Measurements from ENCODE around the gene PHF2.

Gene PHF2

GRCh38 chr9:93701494-93702218 is 125.3 kb downstream of the PHF2 start:
- DNase-seq (ENCODE audit: low spot score), result no peak

GRCh38 chr9:93702261-93702660 is 125.9 kb downstream of the PHF2 start:
- DNase-seq (ENCODE audit: low spot score), result no peak

GRCh38 chr9:93708289-93708986 is 132.1 kb downstream of the PHF2 start:
- DNase-seq (ENCODE audit: low spot score), result no peak

GRCh38 chr9:93708987-93709302 is 132.6 kb downstream of the PHF2 start:
- no peak for DNase-seq (ENCODE audit: low spot score)

GRCh38 chr9:93709600-93710369 is 133.4 kb downstream of the PHF2 start:
- DNase-seq (ENCODE audit: low spot score), result no peak

- DNase-seq (ENCODE audit: low spot score), result no peak
These were observed 134.0 kb downstream of the PHF2 start for GRCh38 chr9:93710370-93710723.

- no peak for DNase-seq (ENCODE audit: low spot score)
These were observed 134.6 kb downstream of the PHF2 start for GRCh38 chr9:93711002-93711401.

GRCh38 chr9:93712896-93713295 is 136.5 kb downstream of the PHF2 start:
- no peak for DNase-seq (ENCODE audit: low spot score)

- no peak for DNase-seq (ENCODE audit: low spot score)
These were observed 137.3 kb downstream of the PHF2 start for GRCh38 chr9:93713716-93714115.

- DNase-seq (ENCODE audit: low spot score), result no peak
These were observed 145.1 kb downstream of the PHF2 start for GRCh38 chr9:93721417-93721965.

GRCh38 chr9:93724852-93725251 is 148.5 kb downstream of the PHF2 start:
- DNase-seq (ENCODE audit: low spot score), result no peak

- no peak for DNase-seq (ENCODE audit: low spot score)
These were observed 149.0 kb downstream of the PHF2 start for GRCh38 chr9:93725382-93725781.

GRCh38 chr9:93726147-93726546 is 149.8 kb downstream of the PHF2 start:
- no peak for DNase-seq (ENCODE audit: low spot score)
